SH-SY5Y (cell line): ENCODE data around the gene EYA4.

Source experiments
- GATA2 ChIP-seq: IDR thresholded peaks from 2 replicates; pipeline ENCODE4 v1.6.1; 2011; ENCODE audit warnings: mild to moderate bottlenecking, low read depth, low read length
- GATA3 ChIP-seq: IDR thresholded peaks from 2 replicates; pipeline ENCODE4 v1.6.1; 2011; ENCODE audit warnings: low read depth, mild to moderate bottlenecking, low read length, moderate library complexity

DNA sequence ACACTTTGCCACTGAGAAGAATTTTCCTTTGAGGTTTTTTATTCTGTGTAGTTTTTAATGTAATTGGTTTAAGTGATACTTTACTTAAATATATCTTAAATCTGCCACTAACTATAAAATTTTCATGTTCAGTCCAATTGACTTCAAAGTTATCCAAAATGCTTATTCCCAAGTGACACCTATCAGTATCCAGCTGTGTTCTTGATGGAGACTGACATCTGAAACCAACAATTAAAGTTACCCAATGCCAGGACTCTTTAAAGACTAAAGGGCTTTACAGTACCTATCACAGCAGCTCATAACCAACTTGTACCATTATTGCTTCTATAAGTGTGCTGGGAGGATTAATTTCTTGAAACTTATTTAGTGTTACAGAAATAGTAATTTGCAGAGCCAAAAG is 13.8 kb upstream of the EYA4 start:
- TF ChIP-seq GATA3 (no peak), GATA2 (no peak)
